Activated CD8-positive, alpha-beta memory T cell treated with anti-CD3 and anti-CD28 coated beads, Interleukin-2, amount 10 ng/mL, durations not matched to agents 7 days and 5 days (primary cell): Measurements from ENCODE around the gene MAP3K5. TPM values are rescaled to one million over a fixed set of nuclear protein-coding genes. Genes with fewer than 3 reads are reported as not detected.
"Not testable (repeated sequence)": the region's sequence is repeated elsewhere in the genome, so short reads cannot be mapped to it uniquely, and the experiment has no call there.

Experiments used
- ATAC-seq: fragments of 150-1000 bp; cut with Tn5 transposase; one replicate; pipeline ENCODE4 v1.10.0; 2021; ENCODE audit warnings: moderate library complexity
- CTCF ChIA-PET: fragments of 350-600 bp; sonication (Branson Sonifier 250); formaldehyde crosslinking; loops from one replicate; lab custom pipeline; 2021; ENCODE audit warnings: antibody characterized with exemption; lab: Charles Lee
- DNase-seq: peaks from one replicate; pipeline ENCODE4 v3.0.0-alpha.2; 2020
- H3K27ac Mint-ChIP-seq: one replicate; pipeline ENCODE4 v1.8.0; 2021; ENCODE audit warnings: mild to moderate bottlenecking, mixed read lengths
- H3K27me3 Mint-ChIP-seq: one replicate; pipeline ENCODE4 v1.8.0; 2021; ENCODE audit warnings: mixed read lengths
- H3K36me3 Mint-ChIP-seq: one replicate; pipeline ENCODE4 v1.8.0; 2021; ENCODE audit warnings: mild to moderate bottlenecking, mixed read lengths
- H3K4me1 Mint-ChIP-seq: one replicate; pipeline ENCODE4 v1.8.0; 2021; ENCODE audit warnings: mixed read lengths
- H3K4me3 Mint-ChIP-seq: one replicate; pipeline ENCODE4 v1.8.0; 2021; ENCODE audit warnings: mild to moderate bottlenecking, moderate library complexity, mixed read lengths
- H3K9me3 Mint-ChIP-seq: one replicate; pipeline ENCODE4 v1.8.0; 2022; ENCODE audit warnings: low read depth, mixed read lengths
- total RNA-seq, 2 experiments: library from RNA; stranded (reverse); gene quantifications; one replicate each; pipeline ENCODE4 v1.2.3, GENCODE V29; 2021

Gene MAP3K5
- total RNA-seq, 2 experiments from 2014 or later: 18.3 to 21.7 TPM

- Mint-ChIP-seq H3K9me3 (no peaks in the 10 kb centered on the region), H3K4me1 (peaks cover 15% of the 10 kb centered on the region), H3K36me3 (peaks cover 9% of the 10 kb centered on the region), H3K4me3 (no peak overlapping the region), H3K27ac (no peak overlapping the region), H3K27me3 (no peaks in the 10 kb centered on the region)
- CTCF ChIA-PET: interaction anchor here (2.0 to 3.8 kb wide), 2 partner anchors 11 to 187 kb away, joined by 8 to 14 read pairs; partner anchors contain the start of gene MAP3K5
- ATAC-seq (no peak), DNase-seq (no peak)
Observed at GRCh38 chr6:136604928-136605510, 187.3 kb downstream of the MAP3K5 start.

- DNase-seq: no peak
- Mint-ChIP-seq H3K27ac (no peak overlapping the region), H3K9me3 (no peaks in the 10 kb centered on the region), H3K27me3 (no peaks in the 10 kb centered on the region), H3K4me1 (peaks cover 12% of the 10 kb centered on the region), H3K36me3 (peaks cover 6% of the 10 kb centered on the region), H3K4me3 (no peak overlapping the region)
- ATAC-seq: no peak
- CTCF ChIA-PET: interaction anchor here (0.7 to 3.8 kb wide), 3 partner anchors 10 to 188 kb away, joined by 3 to 14 read pairs (median 8); partner anchors contain the start of gene MAP3K5
Observed at GRCh38 chr6:136604328-136604825, 187.9 kb downstream of the MAP3K5 start.

GRCh38 chr6:136600818-136601217, 191.5 kb downstream of the MAP3K5 start:
- H3K36me3 Mint-ChIP-seq: peaks cover 10% of the 10 kb centered on the region
- H3K27ac Mint-ChIP-seq: no peak overlapping the region
- peaks cover 4% of the 10 kb centered on the region for H3K4me1 Mint-ChIP-seq
- ATAC-seq (no peak), DNase-seq (no peak)
- H3K4me3 Mint-ChIP-seq: no peak overlapping the region
- no peaks in the 10 kb centered on the region for H3K9me3 Mint-ChIP-seq
- no peaks in the 10 kb centered on the region for H3K27me3 Mint-ChIP-seq
- CTCF ChIA-PET: interaction anchor here (0.8 to 2.2 kb wide), 5 partner anchors 12 to 192 kb away, joined by 3 to 9 read pairs (median 4); partner anchors contain the start of gene MAP3K5

- DNase-seq (no peak), ATAC-seq (no peak)
- no peaks in the 10 kb centered on the region for H3K27me3 Mint-ChIP-seq
- no peaks in the 10 kb centered on the region for H3K9me3 Mint-ChIP-seq
- CTCF ChIA-PET: no interaction called here
- H3K4me3 Mint-ChIP-seq: no peak overlapping the region
- H3K36me3 Mint-ChIP-seq: peaks cover 15% of the 10 kb centered on the region
- peaks cover 12% of the 10 kb centered on the region for H3K4me1 Mint-ChIP-seq
- no peak overlapping the region for H3K27ac Mint-ChIP-seq
Observed at GRCh38 chr6:136599329-136600011, 192.8 kb downstream of the MAP3K5 start.

GRCh38 chr6:136598048-136598447, 194.2 kb downstream of the MAP3K5 start:
- DNase-seq (no peak), ATAC-seq (no peak)
- no peaks in the 10 kb centered on the region for H3K27me3 Mint-ChIP-seq
- CTCF ChIA-PET: interaction anchor here (1.1 to 2.2 kb wide), 2 partner anchors 15 to 194 kb away, joined by 3 to 11 read pairs; partner anchors contain the start of gene MAP3K5
- no peaks in the 10 kb centered on the region for H3K9me3 Mint-ChIP-seq
- H3K4me1 Mint-ChIP-seq: peaks cover 26% of the 10 kb centered on the region
- H3K4me3 Mint-ChIP-seq: no peak overlapping the region
- peaks cover 19% of the 10 kb centered on the region for H3K36me3 Mint-ChIP-seq
- no peak overlapping the region for H3K27ac Mint-ChIP-seq

GRCh38 chr6:136594671-136595070, 197.6 kb downstream of the MAP3K5 start:
- H3K4me3 Mint-ChIP-seq: peak overlapping the region; percentile 66
- H3K27ac Mint-ChIP-seq: peak overlapping the region; percentile 91
- ATAC-seq (no peak), DNase-seq (no peak)
- no peaks in the 10 kb centered on the region for H3K27me3 Mint-ChIP-seq
- peaks cover 49% of the 10 kb centered on the region for H3K36me3 Mint-ChIP-seq
- no peaks in the 10 kb centered on the region for H3K9me3 Mint-ChIP-seq
- peaks cover 29% of the 10 kb centered on the region for H3K4me1 Mint-ChIP-seq
- CTCF ChIA-PET: interaction anchor here (1.2 to 2.2 kb wide), 4 partner anchors 9 to 197 kb away, joined by 3 to 16 read pairs (median 8); partner anchors contain the start of gene MAP3K5

GRCh38 chr6:136593748-136594490, 198.4 kb downstream of the MAP3K5 start:
- DNase-seq: peak; percentile 81
- peaks cover 57% of the 10 kb centered on the region for H3K36me3 Mint-ChIP-seq
- H3K27me3 Mint-ChIP-seq: no peaks in the 10 kb centered on the region
- peaks cover 29% of the 10 kb centered on the region for H3K4me1 Mint-ChIP-seq
- ATAC-seq: peak; percentile 92
- H3K27ac Mint-ChIP-seq: peak overlapping the region; percentile 91
- CTCF ChIA-PET: interaction anchor here (0.7 to 2.2 kb wide), 5 partner anchors 10 to 1974 kb away, joined by 3 to 16 read pairs (median 8); partner anchors contain the start of gene MAP3K5
- H3K9me3 Mint-ChIP-seq: no peaks in the 10 kb centered on the region
- H3K4me3 Mint-ChIP-seq: peak overlapping the region; percentile 66

GRCh38 chr6:136592930-136593673, 199.2 kb downstream of the MAP3K5 start:
- H3K9me3 Mint-ChIP-seq: no peaks in the 10 kb centered on the region
- DNase-seq (no peak), ATAC-seq (no peak)
- no peaks in the 10 kb centered on the region for H3K27me3 Mint-ChIP-seq
- no peak overlapping the region for H3K4me3 Mint-ChIP-seq
- H3K27ac Mint-ChIP-seq: peak overlapping the region; percentile 91
- peaks cover 61% of the 10 kb centered on the region for H3K36me3 Mint-ChIP-seq
- peaks cover 29% of the 10 kb centered on the region for H3K4me1 Mint-ChIP-seq
- CTCF ChIA-PET: interaction anchor here (1.5 to 2.2 kb wide), 3 partner anchors 11 to 199 kb away, joined by 8 to 16 read pairs (median 8); partner anchors contain the start of gene MAP3K5

- H3K4me3 Mint-ChIP-seq: no peak overlapping the region
- H3K27me3 Mint-ChIP-seq: no peaks in the 10 kb centered on the region
- H3K36me3 Mint-ChIP-seq: peaks cover 66% of the 10 kb centered on the region
- H3K9me3 Mint-ChIP-seq: no peaks in the 10 kb centered on the region
- CTCF ChIA-PET: no interaction called here
- ATAC-seq: no peak
- H3K27ac Mint-ChIP-seq: no peak overlapping the region
- no peak for DNase-seq
- peaks cover 29% of the 10 kb centered on the region for H3K4me1 Mint-ChIP-seq
Observed at GRCh38 chr6:136591617-136592016, 200.7 kb downstream of the MAP3K5 start.

GRCh38 chr6:136590846-136591245, 201.4 kb downstream of the MAP3K5 start:
- H3K27ac Mint-ChIP-seq, CTCF ChIA-PET, ATAC-seq, H3K9me3 Mint-ChIP-seq, H3K27me3 Mint-ChIP-seq, H3K4me3 Mint-ChIP-seq, DNase-seq: not testable (repeated sequence)
- H3K36me3 Mint-ChIP-seq: peaks cover 60% of the 10 kb centered on the region
- H3K4me1 Mint-ChIP-seq: peaks cover 25% of the 10 kb centered on the region

- no peak for DNase-seq
- ATAC-seq: no peak
- no peak overlapping the region for H3K4me3 Mint-ChIP-seq
- H3K36me3 Mint-ChIP-seq: peaks cover 45% of the 10 kb centered on the region
- H3K27me3 Mint-ChIP-seq: no peaks in the 10 kb centered on the region
- H3K27ac Mint-ChIP-seq: no peak overlapping the region
- H3K9me3 Mint-ChIP-seq: no peaks in the 10 kb centered on the region
- CTCF ChIA-PET: interaction anchor here (4.8 kb wide), 1 partner anchor 205 kb away, joined by 22 read pairs; the partner anchor contains the start of gene MAP3K5
- no peaks in the 10 kb centered on the region for H3K4me1 Mint-ChIP-seq
Observed at GRCh38 chr6:136587527-136587926, 204.8 kb downstream of the MAP3K5 start.

GRCh38 chr6:136586295-136586694, 206.0 kb downstream of the MAP3K5 start:
- no peaks in the 10 kb centered on the region for H3K9me3 Mint-ChIP-seq
- no peaks in the 10 kb centered on the region for H3K27me3 Mint-ChIP-seq
- H3K4me1 Mint-ChIP-seq: no peaks in the 10 kb centered on the region
- ATAC-seq (no peak), DNase-seq (no peak)
- CTCF ChIA-PET: interaction anchor here (1.4 to 4.8 kb wide), 2 partner anchors 58 to 206 kb away, joined by 4 to 22 read pairs; partner anchors contain the start of gene MAP3K5
- no peak overlapping the region for H3K27ac Mint-ChIP-seq
- H3K36me3 Mint-ChIP-seq: peaks cover 33% of the 10 kb centered on the region
- no peak overlapping the region for H3K4me3 Mint-ChIP-seq
